GM21390 (cell line): ENCODE measurements around the gene TSC1.
A peak's percentile ranks its signal among the peaks of the same experiment; 100 is the strongest.
"Not testable (repeated sequence)": the region's sequence is repeated elsewhere in the genome, so short reads cannot be mapped to it uniquely, and the experiment has no call there.

ENCODE experiments used
- ATAC-seq: cut with Tn5 transposase; IDR thresholded peaks from one replicate; pipeline ENCODE4 v1.9.1; 2021; ENCODE audit not compliant: unreplicated experiment

Gene TSC1

GRCh38 chr9:132944294-132945185, at the start of gene TSC1:
TSC1 (minus strand) TSS chr9:132944616; CDS start chr9:132928872, 15,744 bp downstream.
- peak; percentile 70 for ATAC-seq

GRCh38 chr9:132993511-132993939, 49.1 kb upstream of the TSC1 start:
- no peak for ATAC-seq

GRCh38 chr9:132991351-132992300, 47.2 kb upstream of the TSC1 start:
- ATAC-seq = no peak

GRCh38 chr9:132990781-132991180, 46.4 kb upstream of the TSC1 start:
- ATAC-seq = no peak

GRCh38 chr9:132989998-132990557, 45.7 kb upstream of the TSC1 start:
- not testable (repeated sequence) for ATAC-seq

- no peak for ATAC-seq
Measured at GRCh38 chr9:132989414-132989996, 45.1 kb upstream of the TSC1 start.

GRCh38 chr9:132989014-132989310, 44.5 kb upstream of the TSC1 start:
- no peak for ATAC-seq

- ATAC-seq = no peak
Measured at GRCh38 chr9:132988244-132989013, 44.0 kb upstream of the TSC1 start.

GRCh38 chr9:132986640-132987620, 42.5 kb upstream of the TSC1 start:
- ATAC-seq = no peak

GRCh38 chr9:132986114-132986513, 41.7 kb upstream of the TSC1 start:
- ATAC-seq = no peak

- no peak for ATAC-seq
Measured at GRCh38 chr9:132985489-132985888, 41.1 kb upstream of the TSC1 start.

- ATAC-seq = no peak
Measured at GRCh38 chr9:132985071-132985350, 40.6 kb upstream of the TSC1 start.

GRCh38 chr9:132984202-132985070, 40.0 kb upstream of the TSC1 start:
- ATAC-seq = no peak

GRCh38 chr9:132983491-132984201, 39.2 kb upstream of the TSC1 start:
- no peak for ATAC-seq

GRCh38 chr9:132982458-132982857, 38.0 kb upstream of the TSC1 start:
- ATAC-seq = no peak

GRCh38 chr9:132980157-132980556, 35.7 kb upstream of the TSC1 start:
- ATAC-seq = no peak

- no peak for ATAC-seq
Measured at GRCh38 chr9:132978451-132979131, 34.2 kb upstream of the TSC1 start, which contains the start of gene GFI1B. GFI1B (plus strand) TSS chr9:132978694; CDS start chr9:132986679, 7,985 bp downstream.
